Lung (tissue), 12 donors: ENCODE results near the gene POP5. TPM values are rescaled to one million over a fixed set of nuclear protein-coding genes. Genes with fewer than 3 reads are reported as not detected.
"Not testable (repeated sequence)": the region's sequence is repeated elsewhere in the genome, so short reads cannot be mapped to it uniquely, and the experiment has no call there.

Experiments
- ATAC-seq: fragments of 200-7000 bp; cut with Tn5 transposase; one replicate; pipeline ENCODE4 v1.9.1; 2020; ENCODE audit warnings: moderate number of reproducible peaks; ENCODE audit not compliant: insufficient read depth, low FRiP score
- DNase-seq, 3 donors: peaks; one replicate each; pipeline ENCODE4 v3.0.0-alpha.2; 2013 to 2017
- H3K27ac ChIP-seq, 2 donors: one replicate each; pipeline ENCODE4 v1.5.1; 2013; ENCODE audit warnings: mild to moderate bottlenecking in 2 of 2, moderate library complexity in 2 of 2, control low read depth in 1 of 2, inconsistent platforms in 1 of 2, low read depth in 1 of 2, low read length in 1 of 2
- H3K27me3 ChIP-seq, 3 donors: one replicate each; pipeline ENCODE4 v1.5.1; 2013; ENCODE audit warnings: low read length in 2 of 3; ENCODE audit not compliant: control insufficient read depth in 3 of 3, insufficient read depth in 3 of 3
- H3K36me3 ChIP-seq, 4 donors: one replicate each; pipeline ENCODE4 v1.5.1; 2013; ENCODE audit warnings: low read length in 4 of 4, mild to moderate bottlenecking in 1 of 4, moderate library complexity in 1 of 4; ENCODE audit not compliant: control insufficient read depth in 4 of 4, insufficient read depth in 4 of 4
- H3K4me1 ChIP-seq, 5 donors: one replicate each; pipeline ENCODE4 v1.5.1; 2013; ENCODE audit warnings: low read length in 5 of 5, mild to moderate bottlenecking in 2 of 5, moderate library complexity in 1 of 5; ENCODE audit not compliant: control insufficient read depth in 5 of 5, insufficient read depth in 5 of 5
- H3K4me3 ChIP-seq: one replicate; pipeline ENCODE4 v1.5.1; 2013; ENCODE audit warnings: mild to moderate bottlenecking, control low read depth, moderate library complexity
- H3K9ac ChIP-seq, 2 donors: one replicate each; pipeline ENCODE4 v1.5.1; 2013; ENCODE audit warnings: low read length in 2 of 2, control low read depth in 1 of 2; ENCODE audit not compliant: insufficient read depth in 1 of 2
- H3K9me3 ChIP-seq, 4 donors: one replicate each; pipeline ENCODE4 v1.5.1; 2013; ENCODE audit warnings: low read length in 3 of 4, mild to moderate bottlenecking in 1 of 4, moderate library complexity in 1 of 4; ENCODE audit not compliant: control insufficient read depth in 4 of 4, insufficient read depth in 3 of 4
- CTCF ChIP-seq: IDR thresholded peaks from 2 replicates; pipeline ENCODE4 v1.5.1; 2012; ENCODE audit warnings: mild to moderate bottlenecking; ENCODE audit errors: control extremely low read depth, extremely low read depth
- WGBS, 2 donors: extraction: QIAGEN DNeasy Blood & Tissue Kit; methylation state at CpG; one replicate each; pipeline ENCODE4 v1.1.7; 2013; 5-methylcytosine and 5-hydroxymethylcytosine counted together
- polyA plus RNA-seq, 2 donors: library from polyadenylated mRNA; stranded (reverse); fragments of 200-250 nt; gene quantifications; one replicate each; pipeline ENCODE4 v1.2.1, GENCODE V29; 2013
- total RNA-seq, 2 donors: library from RNA; depleted of rRNA in 1 of 2; stranded (reverse); fragments of >200 nt in 1 of 2; gene quantifications; one replicate each; pipeline ENCODE4 v1.2.1, GENCODE V29; 2014 to 2021
- donor health status: control.
- donor health status: control.
- donor health status: Bipolar disorder and iron deficiency.
- donor health status: healthy.
- donor health status: DM: yes; HTN: yes; CAD: no.

POP5 gene
- total and polyA plus RNA-seq, 4 donors: 22.1 to 62.1 (median 39.3) TPM

GRCh38 chr12:120625557-120626419 lies 44.6 kb upstream of the POP5 start:
- Histone ChIP-seq H3K4me1 (no peaks in the 10 kb centered on the region), H3K27me3 (no peaks in the 10 kb centered on the region), H3K9me3 (no peaks in the 10 kb centered on the region), H3K27ac (no peak overlapping the region), H3K4me3 (no peak overlapping the region), H3K36me3 (no peaks in the 10 kb centered on the region), H3K9ac (no peak overlapping the region)
- WGBS, 2 donors: 81 to 82% methylated on average over 26 of the region's 26 CpGs
- TF ChIP-seq CTCF: no peak
- ATAC-seq: no peak
- no peak for DNase-seq

GRCh38 chr12:120620624-120621023 lies 39.4 kb upstream of the POP5 start:
- TF ChIP-seq CTCF: no peak

GRCh38 chr12:120618954-120619615 lies 37.9 kb upstream of the POP5 start:
- WGBS, 2 donors: 29 to 38% methylated on average over 8 of the region's 8 CpGs

More at GRCh38 chr12:120620624-120621023, 39.4 kb upstream of the POP5 start:
- Histone ChIP-seq H3K9me3 (no peaks in the 10 kb centered on the region), H3K27me3 (peaks cover 0 to 8% (median 3%) of the 10 kb centered on the region in 3 donors), H3K9ac (no peak overlapping the region), H3K4me3 (no peak overlapping the region), H3K4me1 (no peaks in the 10 kb centered on the region), H3K36me3 (no peaks in the 10 kb centered on the region), H3K27ac (no peak overlapping the region)
- ATAC-seq: no peak
- WGBS, 2 donors: 83 to 88% methylated on average over 2 of the region's 2 CpGs
- DNase-seq: no peak

GRCh38 chr12:120617767-120618166 lies 36.6 kb upstream of the POP5 start:
- not testable (repeated sequence) for H3K9me3 ChIP-seq, DNase-seq, H3K27ac ChIP-seq, H3K4me3 ChIP-seq, H3K27me3 ChIP-seq, H3K4me1 ChIP-seq, H3K9ac ChIP-seq, ATAC-seq, H3K36me3 ChIP-seq
- 92 to 93% methylated on average over 4 of the region's 4 CpGs for WGBS, 2 donors

More at GRCh38 chr12:120618954-120619615, 37.9 kb upstream of the POP5 start:
- H3K27me3 ChIP-seq: peaks cover 0 to 8% (median 3%) of the 10 kb centered on the region in 3 donors
- H3K4me1 ChIP-seq: no peaks in the 10 kb centered on the region
- ATAC-seq (no peak), DNase-seq (peak in 1 of 3 donors; percentile 4)
- H3K27ac ChIP-seq: no peak overlapping the region
- H3K9ac ChIP-seq: no peak overlapping the region
- H3K9me3 ChIP-seq: no peaks in the 10 kb centered on the region
- no peak for TF ChIP-seq CTCF
- H3K36me3 ChIP-seq: no peaks in the 10 kb centered on the region
- no peak overlapping the region for H3K4me3 ChIP-seq

GRCh38 chr12:120617193-120617592 lies 36.0 kb upstream of the POP5 start:
- H3K27ac ChIP-seq, H3K9me3 ChIP-seq, H3K4me3 ChIP-seq, H3K36me3 ChIP-seq, H3K9ac ChIP-seq, ATAC-seq, DNase-seq, H3K27me3 ChIP-seq, H3K4me1 ChIP-seq: not testable (repeated sequence)
- 91 to 92% methylated on average over 3 of the region's 3 CpGs for WGBS, 2 donors
